WERI-Rb-1 (cell line): ENCODE results near the gene BHMT2.

Experiments used
- DNase-seq: peaks from one replicate; pipeline ENCODE4 v3.0.0-alpha.2; 2020
- H3K27ac ChIP-seq: fragments of 250-450 bp; sonication (Bioruptor Pico); 2 replicates; pipeline ENCODE4 v1.5.1; 2020; ENCODE audit warnings: mild to moderate bottlenecking, moderate library complexity
- H3K27me3 ChIP-seq: fragments of 250-450 bp; sonication (Bioruptor Pico); 2 replicates; pipeline ENCODE4 v1.5.1; 2021; ENCODE audit warnings: mild to moderate bottlenecking, low read depth, moderate library complexity; ENCODE audit not compliant: insufficient read depth, severe bottlenecking
- H3K36me3 ChIP-seq: fragments of 250-450 bp; sonication (Bioruptor Pico); 2 replicates; pipeline ENCODE4 v1.5.1; 2020; ENCODE audit warnings: mild to moderate bottlenecking, moderate library complexity
- H3K4me3 ChIP-seq: 2 replicates; pipeline ENCODE4 v1.5.1; 2011; ENCODE audit warnings: low read depth, mild to moderate bottlenecking, control low read depth, low read length
- H3K9me3 ChIP-seq: fragments of 250-450 bp; sonication (Bioruptor Pico); 2 replicates; pipeline ENCODE4 v1.5.1; 2021; ENCODE audit warnings: mild to moderate bottlenecking, moderate library complexity; ENCODE audit not compliant: severe bottlenecking
- CTCF ChIP-seq: IDR thresholded peaks from 2 replicates; pipeline ENCODE4 v1.5.1; 2011; ENCODE audit warnings: low read depth, mild to moderate bottlenecking, control low read depth, inconsistent platforms, low read length

The BHMT2 gene

DNA sequence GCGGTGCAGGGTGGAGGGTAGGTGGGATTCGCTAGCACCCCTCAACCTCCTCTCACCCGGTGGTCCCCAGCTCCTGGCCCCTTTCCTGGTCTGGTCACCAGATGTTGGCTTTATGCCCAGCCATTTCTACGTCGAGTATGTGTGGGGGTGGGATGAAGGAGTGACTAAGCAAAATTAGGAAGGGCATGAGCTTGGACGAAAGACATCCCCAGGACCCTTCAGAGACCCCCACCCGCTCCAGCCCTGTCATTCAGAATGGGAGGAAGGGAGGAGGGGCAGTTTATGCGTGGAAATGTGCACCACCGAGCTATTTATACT lies 742 bp downstream of the BHMT2 start:
- TF ChIP-seq CTCF = no peak
- H3K9me3 ChIP-seq = peaks cover 5% of the 10 kb centered on the region
- H3K27ac ChIP-seq = no peak overlapping the region
- H3K36me3 ChIP-seq = no peaks in the 10 kb centered on the region; the same call in 1 of the 2 replicates
- no peak for DNase-seq
- H3K4me3 ChIP-seq = no peak overlapping the region
- no peaks in the 10 kb centered on the region for H3K27me3 ChIP-seq

GRCh38 chr5:79074641-79075040 lies 5.1 kb downstream of the BHMT2 start:
- DNase-seq = no peak
- no peak for TF ChIP-seq CTCF
- Histone ChIP-seq H3K9me3 (peaks cover 5% of the 10 kb centered on the region), H3K36me3 (no peaks in the 10 kb centered on the region; the same call in 1 of the 2 replicates), H3K27ac (no peak overlapping the region), H3K4me3 (no peak overlapping the region), H3K27me3 (no peaks in the 10 kb centered on the region)

DNA sequence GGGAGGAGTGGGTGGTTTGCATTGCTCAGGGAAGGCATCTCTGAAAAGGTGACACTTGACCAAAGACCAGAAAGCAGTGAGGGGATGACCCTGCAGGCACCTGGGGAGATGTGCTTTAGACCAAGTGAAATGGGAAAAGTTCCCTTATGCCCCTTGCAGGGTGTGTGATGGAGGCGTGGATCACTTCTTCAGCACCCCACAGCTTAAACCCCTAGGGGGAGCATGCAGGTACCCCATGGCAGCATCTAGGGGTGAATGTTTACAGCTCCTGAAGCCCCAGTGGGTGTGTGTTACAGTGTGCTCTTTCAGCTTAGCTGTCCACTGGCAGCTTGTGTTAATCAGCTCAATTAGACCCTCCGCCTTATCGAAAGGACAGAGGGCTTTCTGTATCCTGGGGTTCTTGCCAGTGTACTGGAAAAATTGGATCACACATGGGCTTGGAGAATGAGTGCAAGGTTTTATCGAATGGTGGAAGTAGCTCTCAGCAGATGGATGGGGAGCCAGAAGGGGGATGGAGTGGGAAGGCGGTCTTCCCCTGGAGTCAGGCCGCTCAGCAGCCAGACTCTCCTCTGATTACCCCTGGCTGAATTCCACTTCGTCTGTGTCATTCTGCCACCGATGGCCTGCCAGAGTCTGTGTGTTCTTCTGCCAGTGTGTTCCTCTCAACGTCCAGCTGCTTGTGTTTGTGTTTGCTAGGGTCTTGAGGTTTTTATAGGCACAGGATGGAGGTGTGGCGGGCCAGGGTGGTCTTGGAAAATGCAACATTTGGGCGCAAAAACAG lies 6.3 kb downstream of the BHMT2 start:
- Histone ChIP-seq H3K36me3 (no peaks in the 10 kb centered on the region; the same call in 1 of the 2 replicates), H3K27ac (no peak overlapping the region), H3K27me3 (no peaks in the 10 kb centered on the region), H3K4me3 (no peak overlapping the region), H3K9me3 (peaks cover 5% of the 10 kb centered on the region)
- no peak for DNase-seq
- peak; percentile 13; the same call in 1 of the 2 replicates for TF ChIP-seq CTCF

- no peaks in the 10 kb centered on the region for H3K27me3 ChIP-seq
- H3K4me3 ChIP-seq = no peak overlapping the region
- DNase-seq = no peak
- no peaks in the 10 kb centered on the region; the same call in 1 of the 2 replicates for H3K36me3 ChIP-seq
- TF ChIP-seq CTCF = no peak
- H3K27ac ChIP-seq = no peak overlapping the region
- H3K9me3 ChIP-seq = peaks cover 5% of the 10 kb centered on the region
These were observed 7.3 kb downstream of the BHMT2 start for GRCh38 chr5:79076819-79077218.

DNA sequence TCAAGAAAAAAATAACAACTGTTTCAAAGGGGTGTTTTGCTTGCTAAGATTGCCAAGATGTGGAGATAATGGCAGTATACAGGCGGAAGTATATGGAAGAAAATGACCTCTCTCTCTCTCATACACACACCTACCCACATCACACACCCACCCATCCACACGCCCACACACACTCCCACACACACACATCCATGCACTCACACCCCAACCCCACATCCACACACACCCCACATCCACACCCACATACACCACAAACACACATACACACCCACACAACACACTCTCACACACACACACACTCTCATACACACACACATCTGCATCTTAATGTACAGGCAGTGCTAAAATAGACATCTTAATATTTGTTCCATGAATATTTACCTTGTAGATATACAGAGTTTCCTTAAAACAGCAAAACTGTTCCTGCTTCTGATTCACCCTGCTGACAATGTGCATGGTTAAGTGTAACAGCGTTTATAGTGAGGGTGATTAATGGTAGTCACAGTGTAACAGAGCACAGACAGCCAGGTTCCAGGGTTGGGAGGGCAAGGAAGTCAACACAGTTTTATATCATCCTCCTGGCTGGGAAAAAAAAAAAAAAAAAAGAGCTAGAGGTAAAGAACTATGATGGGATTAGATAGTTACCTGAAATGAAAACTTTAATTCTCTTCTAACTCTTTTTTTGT lies 8.3 kb downstream of the BHMT2 start:
- H3K4me3 ChIP-seq = no peak overlapping the region
- no peak overlapping the region for H3K27ac ChIP-seq

More for the DNA sequence above, 8.3 kb downstream of the BHMT2 start:
- no peaks in the 10 kb centered on the region; the same call in 1 of the 2 replicates for H3K36me3 ChIP-seq
- no peak for TF ChIP-seq CTCF
- H3K27me3 ChIP-seq = no peaks in the 10 kb centered on the region
- DNase-seq = no peak
- peaks cover 5% of the 10 kb centered on the region for H3K9me3 ChIP-seq
